Measurements from ENCODE around the gene FFAR2. TPM values are rescaled to one million over a fixed set of nuclear protein-coding genes. Genes with fewer than 3 reads are reported as not detected.

FFAR2 gene

GRCh38 chr19:35498220-35498619, 50.2 kb downstream of the FFAR2 start:
- Histone ChIP-seq H2BK120ac (ENCODE audit: low read depth, low read length) (no peak overlapping the region), H3K9me3 (replicated peaks in 1 of 2; ENCODE audit: control insufficient read depth in 2 of 2, insufficient read depth in 1 of 2, low read depth in 1 of 2, low read length in 2 of 2) (no peaks in the 10 kb centered on the region), H3K79me1 (ENCODE audit: low read depth, low read length) (peaks cover 4% of the 10 kb centered on the region), H4K91ac (ENCODE audit: low read depth, low read length, poor library complexity) (no peak overlapping the region), H2BK5ac (ENCODE audit: low read length) (no peak overlapping the region), H3K4me1 (ENCODE audit: control insufficient read depth in 2 of 2, insufficient read depth in 1 of 2, low read depth in 1 of 2, low read length in 2 of 2) (peaks cover 0 to 2% of the 10 kb centered on the region in 2 donors), H3K14ac (ENCODE audit: low read length) (no peak overlapping the region), H3K4me3 (ENCODE audit: low read length in 2 of 2) (no peak overlapping the region), H4K8ac (ENCODE audit: low read depth, low read length) (no peak overlapping the region), H2BK15ac (ENCODE audit: low read length) (no peak overlapping the region), H3K27me3 (ENCODE audit: control insufficient read depth in 3 of 3, insufficient read depth in 3 of 3, low read depth in 1 of 3, low read length in 3 of 3) (peaks cover 0 to 65% (median 0%) of the 10 kb centered on the region in 3 experiments), H3K27ac (replicated peaks; ENCODE audit: low read length) (no peak overlapping the region), H3K36me3 (replicated peaks in 1 of 2; ENCODE audit: control insufficient read depth in 2 of 2, insufficient read depth in 2 of 2, low read length in 2 of 2) (peaks cover 0 to 13% of the 10 kb centered on the region in 2 donors), H3K23ac (ENCODE audit: low read depth, low read length, poor library complexity) (no peak overlapping the region), H2BK12ac (ENCODE audit: low read length) (no peak overlapping the region), H3K18ac (ENCODE audit: low read length) (no peak overlapping the region), H3K4ac (ENCODE audit: low read length) (no peak overlapping the region), H3K4me2 (ENCODE audit: insufficient read depth, low read length, poor library complexity, severe bottlenecking) (no peak overlapping the region), H2AFZ (ENCODE audit: low read length) (no peak overlapping the region), H2AK5ac (ENCODE audit: low read depth, low read length) (no peak overlapping the region), H3K9ac (ENCODE audit: low read depth, low read length, poor library complexity) (no peak overlapping the region)
- no CpG with 5 or more reads among the region's 3 CpGs for WGBS, 2 donors (ENCODE audit: extremely low coverage in 2 of 2, insufficient read length in 2 of 2, insufficient replicate concordance in 1 of 2)
- DNase-seq (ENCODE audit: low spot score), result no peak

- peaks cover 0 to 13% of the 10 kb centered on the region in 2 donors for H3K36me3 ChIP-seq (replicated peaks in 1 of 2; ENCODE audit: control insufficient read depth in 2 of 2, insufficient read depth in 2 of 2, low read length in 2 of 2)
- no peak overlapping the region for H3K4me2 ChIP-seq (ENCODE audit: insufficient read depth, low read length, poor library complexity, severe bottlenecking)
- H3K27ac ChIP-seq (replicated peaks; ENCODE audit: low read length), result no peak overlapping the region
- no peak overlapping the region for H2BK12ac ChIP-seq (ENCODE audit: low read length)
- H4K8ac ChIP-seq (ENCODE audit: low read depth, low read length), result no peak overlapping the region
- H3K27me3 ChIP-seq (ENCODE audit: control insufficient read depth in 3 of 3, insufficient read depth in 3 of 3, low read depth in 1 of 3, low read length in 3 of 3), result peaks cover 0 to 64% (median 0%) of the 10 kb centered on the region in 3 experiments
- no peak overlapping the region for H3K18ac ChIP-seq (ENCODE audit: low read length)
- H3K79me1 ChIP-seq (ENCODE audit: low read depth, low read length), result peaks cover 4% of the 10 kb centered on the region
- no peak overlapping the region for H3K9ac ChIP-seq (ENCODE audit: low read depth, low read length, poor library complexity)
- H2BK5ac ChIP-seq (ENCODE audit: low read length), result no peak overlapping the region
- no peak for DNase-seq (ENCODE audit: low spot score)
- H3K23ac ChIP-seq (ENCODE audit: low read depth, low read length, poor library complexity), result no peak overlapping the region
- H3K4me3 ChIP-seq (ENCODE audit: low read length in 2 of 2), result no peak overlapping the region
- H3K9me3 ChIP-seq (replicated peaks in 1 of 2; ENCODE audit: control insufficient read depth in 2 of 2, insufficient read depth in 1 of 2, low read depth in 1 of 2, low read length in 2 of 2), result no peaks in the 10 kb centered on the region
- no CpG with 5 or more reads among the region's 9 CpGs for WGBS, 2 donors (ENCODE audit: extremely low coverage in 2 of 2, insufficient read length in 2 of 2, insufficient replicate concordance in 1 of 2)
- no peak overlapping the region for H2BK15ac ChIP-seq (ENCODE audit: low read length)
- H4K91ac ChIP-seq (ENCODE audit: low read depth, low read length, poor library complexity), result no peak overlapping the region
- H2AK5ac ChIP-seq (ENCODE audit: low read depth, low read length), result no peak overlapping the region
- H3K4me1 ChIP-seq (ENCODE audit: control insufficient read depth in 2 of 2, insufficient read depth in 1 of 2, low read depth in 1 of 2, low read length in 2 of 2), result peaks cover 0 to 2% of the 10 kb centered on the region in 2 donors
- no peak overlapping the region for H2AFZ ChIP-seq (ENCODE audit: low read length)
- no peak overlapping the region for H3K4ac ChIP-seq (ENCODE audit: low read length)
- H2BK120ac ChIP-seq (ENCODE audit: low read depth, low read length), result no peak overlapping the region
- H3K14ac ChIP-seq (ENCODE audit: low read length), result no peak overlapping the region
Measured at GRCh38 chr19:35498984-35499527, 51.0 kb downstream of the FFAR2 start.

- H3K18ac ChIP-seq (ENCODE audit: low read length), result no peak overlapping the region
- H4K91ac ChIP-seq (ENCODE audit: low read depth, low read length, poor library complexity), result no peak overlapping the region
- H2BK120ac ChIP-seq (ENCODE audit: low read depth, low read length), result no peak overlapping the region
- DNase-seq (ENCODE audit: low spot score), result no peak
- no peak overlapping the region for H2BK5ac ChIP-seq (ENCODE audit: low read length)
- H3K4me3 ChIP-seq (ENCODE audit: low read length in 2 of 2), result no peak overlapping the region
- peak overlapping the region; percentile 61 for H3K9ac ChIP-seq (ENCODE audit: low read depth, low read length, poor library complexity)
- H3K27me3 ChIP-seq (ENCODE audit: control insufficient read depth in 3 of 3, insufficient read depth in 3 of 3, low read depth in 1 of 3, low read length in 3 of 3), result peaks cover 0 to 66% (median 0%) of the 10 kb centered on the region in 3 experiments
- H3K27ac ChIP-seq (replicated peaks; ENCODE audit: low read length), result no peak overlapping the region
- H2BK12ac ChIP-seq (ENCODE audit: low read length), result no peak overlapping the region
- H3K14ac ChIP-seq (ENCODE audit: low read length), result no peak overlapping the region
- H3K79me1 ChIP-seq (ENCODE audit: low read depth, low read length), result peaks cover 4% of the 10 kb centered on the region
- H3K4me1 ChIP-seq (ENCODE audit: control insufficient read depth in 2 of 2, insufficient read depth in 1 of 2, low read depth in 1 of 2, low read length in 2 of 2), result no peaks in the 10 kb centered on the region
- no peak overlapping the region for H2AFZ ChIP-seq (ENCODE audit: low read length)
- H3K4ac ChIP-seq (ENCODE audit: low read length), result no peak overlapping the region
- H2BK15ac ChIP-seq (ENCODE audit: low read length), result no peak overlapping the region
- H3K36me3 ChIP-seq (replicated peaks in 1 of 2; ENCODE audit: control insufficient read depth in 2 of 2, insufficient read depth in 2 of 2, low read length in 2 of 2), result peaks cover 0 to 16% of the 10 kb centered on the region in 2 donors
- WGBS, 2 donors (ENCODE audit: extremely low coverage in 2 of 2, insufficient read length in 2 of 2, insufficient replicate concordance in 1 of 2), result no CpG with 5 or more reads among the region's 10 CpGs
- H2AK5ac ChIP-seq (ENCODE audit: low read depth, low read length), result no peak overlapping the region
- no peak overlapping the region for H3K4me2 ChIP-seq (ENCODE audit: insufficient read depth, low read length, poor library complexity, severe bottlenecking)
- H3K23ac ChIP-seq (ENCODE audit: low read depth, low read length, poor library complexity), result peak overlapping the region; percentile 81
- H4K8ac ChIP-seq (ENCODE audit: low read depth, low read length), result no peak overlapping the region
- H3K9me3 ChIP-seq (replicated peaks in 1 of 2; ENCODE audit: control insufficient read depth in 2 of 2, insufficient read depth in 1 of 2, low read depth in 1 of 2, low read length in 2 of 2), result no peaks in the 10 kb centered on the region
Measured at GRCh38 chr19:35500611-35501010, 52.6 kb downstream of the FFAR2 start.

Small RNA genes lying within 50 kb of the gene (small RNA-seq; reads per million reads assigned to genes)
- gene RN7SL491P (ENCODE audit: insufficient read depth), result not detected

Data from neuronal stem cell (in vitro differentiated cells).